Measurements from ENCODE around the gene NSMCE1.

Gene NSMCE1

GRCh38 chr16:27219161-27219560 is 49.4 kb downstream of the NSMCE1 start:
- no peak overlapping the region for H3K9ac ChIP-seq (ENCODE audit: low read length)
- H3K27ac ChIP-seq (ENCODE audit: low read length): no peak overlapping the region

GRCh38 chr16:27218756-27219155 is 49.8 kb downstream of the NSMCE1 start:
- Histone ChIP-seq H3K4me3 (ENCODE audit: low read length) (no peak overlapping the region), H3K27ac (ENCODE audit: low read length) (no peak overlapping the region), H4K20me1 (ENCODE audit: insufficient read depth, low read length) (no peaks in the 10 kb centered on the region), H3K4me1 (ENCODE audit: low read length) (no peaks in the 10 kb centered on the region), H3K79me2 (ENCODE audit: low read length) (no peaks in the 10 kb centered on the region), H3K9me3 (ENCODE audit: insufficient read depth, low read length) (no peaks in the 10 kb centered on the region), H2AFZ (ENCODE audit: low read depth, low read length) (no peak overlapping the region), H3K4me2 (ENCODE audit: low read length) (no peak overlapping the region), H3K36me3 (replicated peaks; ENCODE audit: low read depth, low read length) (no peaks in the 10 kb centered on the region), H3K9ac (ENCODE audit: low read length) (no peak overlapping the region), H3K27me3 (ENCODE audit: low read depth, low read length) (no peaks in the 10 kb centered on the region)
- no peak for TF ChIP-seq EZH2phosphoT487 (IDR thresholded peaks at IDR 0.05; ENCODE audit: low read depth)
- TF ChIP-seq CTCF (IDR thresholded peaks at IDR 0.05; ENCODE audit: low read depth, low read length): no peak

More at GRCh38 chr16:27219161-27219560, 49.4 kb downstream of the NSMCE1 start:
- no peak overlapping the region for H3K4me2 ChIP-seq (ENCODE audit: low read length)
- H3K9me3 ChIP-seq (ENCODE audit: insufficient read depth, low read length): no peaks in the 10 kb centered on the region
- no peak overlapping the region for H2AFZ ChIP-seq (ENCODE audit: low read depth, low read length)
- H4K20me1 ChIP-seq (ENCODE audit: insufficient read depth, low read length): no peaks in the 10 kb centered on the region
- H3K36me3 ChIP-seq (replicated peaks; ENCODE audit: low read depth, low read length): no peaks in the 10 kb centered on the region
- no peaks in the 10 kb centered on the region for H3K4me1 ChIP-seq (ENCODE audit: low read length)
- H3K4me3 ChIP-seq (ENCODE audit: low read length): no peak overlapping the region
- no peaks in the 10 kb centered on the region for H3K79me2 ChIP-seq (ENCODE audit: low read length)
- H3K27me3 ChIP-seq (ENCODE audit: low read depth, low read length): no peaks in the 10 kb centered on the region
- TF ChIP-seq CTCF (IDR thresholded peaks at IDR 0.05; ENCODE audit: low read depth, low read length): no peak
- no peak for TF ChIP-seq EZH2phosphoT487 (IDR thresholded peaks at IDR 0.05; ENCODE audit: low read depth)

- no peaks in the 10 kb centered on the region for H3K27me3 ChIP-seq (ENCODE audit: low read depth, low read length)
- H2AFZ ChIP-seq (ENCODE audit: low read depth, low read length): no peak overlapping the region
- H3K4me2 ChIP-seq (ENCODE audit: low read length): no peak overlapping the region
- no peak for TF ChIP-seq EZH2phosphoT487 (IDR thresholded peaks at IDR 0.05; ENCODE audit: low read depth)
- TF ChIP-seq CTCF (IDR thresholded peaks at IDR 0.05; ENCODE audit: low read depth, low read length): no peak
- no peak overlapping the region for H3K4me3 ChIP-seq (ENCODE audit: low read length)
- no peak overlapping the region for H3K27ac ChIP-seq (ENCODE audit: low read length)
- H3K9me3 ChIP-seq (ENCODE audit: insufficient read depth, low read length): no peaks in the 10 kb centered on the region
- no peaks in the 10 kb centered on the region for H4K20me1 ChIP-seq (ENCODE audit: insufficient read depth, low read length)
- H3K36me3 ChIP-seq (replicated peaks; ENCODE audit: low read depth, low read length): no peaks in the 10 kb centered on the region
- H3K79me2 ChIP-seq (ENCODE audit: low read length): no peaks in the 10 kb centered on the region
- no peak overlapping the region for H3K9ac ChIP-seq (ENCODE audit: low read length)
- H3K4me1 ChIP-seq (ENCODE audit: low read length): no peaks in the 10 kb centered on the region
Observed at GRCh38 chr16:27217256-27217655, 51.3 kb downstream of the NSMCE1 start.

GRCh38 chr16:27216297-27216885 is 52.2 kb downstream of the NSMCE1 start:
- Histone ChIP-seq H3K36me3 (replicated peaks; ENCODE audit: low read depth, low read length) (no peaks in the 10 kb centered on the region), H3K27me3 (ENCODE audit: low read depth, low read length) (no peaks in the 10 kb centered on the region), H3K9me3 (ENCODE audit: insufficient read depth, low read length) (no peaks in the 10 kb centered on the region), H3K9ac (ENCODE audit: low read length) (no peak overlapping the region), H3K79me2 (ENCODE audit: low read length) (no peaks in the 10 kb centered on the region), H3K27ac (ENCODE audit: low read length) (no peak overlapping the region), H4K20me1 (ENCODE audit: insufficient read depth, low read length) (no peaks in the 10 kb centered on the region), H3K4me3 (ENCODE audit: low read length) (no peak overlapping the region), H3K4me1 (ENCODE audit: low read length) (no peaks in the 10 kb centered on the region), H3K4me2 (ENCODE audit: low read length) (no peak overlapping the region), H2AFZ (ENCODE audit: low read depth, low read length) (no peak overlapping the region)
- TF ChIP-seq EZH2phosphoT487 (IDR thresholded peaks at IDR 0.05; ENCODE audit: low read depth): no peak
